Psoas muscle (tissue), 8 donors: ENCODE results near the gene AJAP1. TPM values are rescaled to one million over a fixed set of nuclear protein-coding genes. Genes with fewer than 3 reads are reported as not detected.

Source experiments
- ATAC-seq, 4 donors: fragments of 200-7000 bp; cut with Tn5 transposase; one replicate each; pipeline ENCODE4 v1.9.1; 2020; ENCODE audit warnings: moderate library complexity in 3 of 4, mild to moderate bottlenecking in 2 of 4
- DNase-seq, 2 donors: peaks; one replicate each; pipeline ENCODE4 v3.0.0-alpha.2; 2020
- H3K27ac ChIP-seq: fragments of 200-600 bp; one replicate; pipeline ENCODE4 v1.8.0; 2022
- H3K27me3 ChIP-seq, 3 donors: fragments of 200-600 bp in 1 of 3; one replicate each; pipeline versions ENCODE4 v1.6.1 to v1.8.0; 2013 to 2022; ENCODE audit warnings: low read length in 2 of 3, mild to moderate bottlenecking in 2 of 3, moderate library complexity in 1 of 3; ENCODE audit not compliant: insufficient read depth in 3 of 3
- H3K36me3 ChIP-seq, 2 donors: fragments of 200-600 bp in 1 of 2; one replicate each; pipeline versions ENCODE4 v1.6.1 to v1.8.0; 2013 to 2022; ENCODE audit warnings: low read depth in 1 of 2, mild to moderate bottlenecking in 1 of 2, moderate library complexity in 1 of 2; ENCODE audit not compliant: insufficient read depth in 1 of 2
- H3K4me1 ChIP-seq: fragments of 200-600 bp; one replicate; pipeline ENCODE4 v1.8.0; 2022
- H3K4me3 ChIP-seq: fragments of 200-600 bp; one replicate; pipeline ENCODE4 v1.8.0; 2022; ENCODE audit warnings: mild to moderate bottlenecking
- H3K9me3 ChIP-seq: fragments of 200-600 bp; one replicate; pipeline ENCODE4 v1.8.0; 2022
- CTCF ChIP-seq: fragments of 200-600 bp; IDR thresholded peaks from one replicate; pipeline ENCODE4 v1.8.0; 2022; ENCODE audit warnings: antibody characterized with exemption
- WGBS, 3 donors: extraction: QIAGEN DNeasy Blood & Tissue Kit; methylation state at CpG; one replicate each; pipeline versions ENCODE4 v1.1.6 to v1.1.7; 2013; 5-methylcytosine and 5-hydroxymethylcytosine counted together
- intact Hi-C, 2 donors: fragments of 100-400 bp; cut with DNase I; formaldehyde crosslinking; loops; one replicate each; pipeline versions ENCODE4 v1.11.0 to v1.14.2; 2022
- polyA plus RNA-seq, 3 donors: library from polyadenylated mRNA; stranded (reverse); fragments of 200-250 nt; gene quantifications; one replicate each; pipeline ENCODE4 v1.2.3, GENCODE V29; 2013
- total RNA-seq, 4 donors: library from RNA; stranded (reverse); fragmentation: NEBNext Ultra II Directional in 2 of 4; extraction: Animal tissue kit (Norgen Biotek cat#: 25700) in 2 of 4; gene quantifications; one replicate each; pipeline versions ENCODE4 v1.2.1 to v1.2.4, GENCODE V29; 2021 to 2023
- donor health status: healthy with polysubstance abuse.
- donor health status: DM: no; HTN: no; CAD: no; lungs with moderate emphysema.
- donor health status: Bipolar disorder and iron deficiency.
- donor health status: healthy.
- donor health status: DM: yes; HTN: yes; CAD: no.
- donor health status: DM: no; HTN: no; CAD: no.
- donor health status: DM: no; HTN: no; CAD: no.
- donor health status: DM: yes; HTN: yes; CAD: no.

AJAP1 gene
- total and polyA plus RNA-seq, 7 donors = under 0.01 to 1.4 (median 0.07) TPM

- no peak for TF ChIP-seq CTCF
- Histone ChIP-seq H3K27me3 (peaks cover 0 to 3% (median 2%) of the 10 kb centered on the region in 3 donors), H3K9me3 (no peaks in the 10 kb centered on the region), H3K4me3 (no peak overlapping the region), H3K36me3 (no peaks in the 10 kb centered on the region), H3K27ac (no peak overlapping the region), H3K4me1 (no peaks in the 10 kb centered on the region)
- intact Hi-C loops = no loop called here
- no peak for DNase-seq
- no peak for ATAC-seq
- WGBS, 3 donors = 91 to 94% (median 94%) methylated on average over 2 of the region's 2 CpGs
These were observed 42.3 kb downstream of the AJAP1 start for GRCh38 chr1:4696753-4697152.

GRCh38 chr1:4697801-4698200 lies 43.4 kb downstream of the AJAP1 start:
- no peak overlapping the region for H3K27ac ChIP-seq
- H3K27me3 ChIP-seq = peaks cover 0 to 3% (median 2%) of the 10 kb centered on the region in 3 donors
- TF ChIP-seq CTCF = no peak
- DNase-seq (no peak), ATAC-seq (no peak)
- 75 to 87% (median 80%) methylated on average over 19 of the region's 19 CpGs for WGBS, 3 donors
- H3K36me3 ChIP-seq = no peaks in the 10 kb centered on the region
- H3K4me1 ChIP-seq = no peaks in the 10 kb centered on the region
- no peak overlapping the region for H3K4me3 ChIP-seq
- H3K9me3 ChIP-seq = no peaks in the 10 kb centered on the region
- intact Hi-C loops = no loop called here

- DNase-seq = no peak
- Histone ChIP-seq H3K27me3 (peaks cover 0 to 3% (median 2%) of the 10 kb centered on the region in 3 donors), H3K27ac (no peak overlapping the region), H3K4me1 (no peaks in the 10 kb centered on the region), H3K4me3 (no peak overlapping the region), H3K36me3 (no peaks in the 10 kb centered on the region), H3K9me3 (no peaks in the 10 kb centered on the region)
- 78 to 90% (median 87%) methylated on average over 8 of the region's 8 CpGs for WGBS, 3 donors
- TF ChIP-seq CTCF = no peak
- ATAC-seq = no peak
- intact Hi-C loops = no loop called here
These were observed 44.5 kb downstream of the AJAP1 start for GRCh38 chr1:4698911-4699310.

GRCh38 chr1:4699376-4700301 lies 45.2 kb downstream of the AJAP1 start:
- no peak for TF ChIP-seq CTCF
- no peak overlapping the region for H3K27ac ChIP-seq
- no peaks in the 10 kb centered on the region for H3K9me3 ChIP-seq
- 58 to 62% (median 61%) methylated on average over 21 of the region's 21 CpGs for WGBS, 3 donors
- no peak for ATAC-seq
- no peaks in the 10 kb centered on the region for H3K36me3 ChIP-seq
- no peak overlapping the region for H3K4me3 ChIP-seq
- DNase-seq = no peak
- H3K27me3 ChIP-seq = peaks cover 0 to 3% (median 2%) of the 10 kb centered on the region in 3 donors
- H3K4me1 ChIP-seq = no peaks in the 10 kb centered on the region
- intact Hi-C loops = no loop called here
